H1 (cell line): Measurements from ENCODE around the gene DNAL4. TPM values are rescaled to one million over a fixed set of nuclear protein-coding genes. Genes with fewer than 3 reads are reported as not detected.

ENCODE experiments used
- CTCF ChIA-PET: fragments of 300-600 bp; sonication (Branson Sonifier 250); formaldehyde crosslinking; loops from one replicate; lab custom pipeline; 2021; ENCODE audit not compliant: partially characterized antibody; lab: Charles Lee
- POLR2A ChIA-PET: fragments of 300-600 bp; sonication (Branson Sonifier 250); formaldehyde crosslinking; loops from one replicate; lab custom pipeline; 2021; ENCODE audit warnings: inconsistent platforms; ENCODE audit not compliant: partially characterized antibody; lab: Charles Lee
- DNase-seq, 2 experiments: peaks; one replicate each; pipeline versions ENCODE4 v3.0.0 to v3.0.0-alpha.2; 2010 to 2022; ENCODE audit warnings: low spot score in 2 of 2, low read depth in 1 of 2, mixed read lengths in 1 of 2
- FAIRE-seq: peaks from 2 replicates; lab custom pipeline; 2011; peaks lifted over from hg19 to GRCh38; lab: Jason Lieb, UNC
- H2AFZ ChIP-seq: 2 replicates; pipeline ENCODE4 v1.8.1; 2012; ENCODE audit warnings: low read length, inconsistent platforms
- H2AK5ac ChIP-seq: 2 replicates; pipeline ENCODE4 v1.6.1; 2013; ENCODE audit warnings: low read depth, low read length
- H2BK120ac ChIP-seq: replicated peaks from 2 replicates; pipeline ENCODE3; 2013; ENCODE audit warnings: low read depth, low read length, inconsistent platforms
- H2BK12ac ChIP-seq: 2 replicates; pipeline ENCODE4 v1.6.1; 2013; ENCODE audit warnings: low read depth, low read length
- H2BK15ac ChIP-seq: 2 replicates; pipeline ENCODE4 v1.6.1; 2013; ENCODE audit warnings: low read length
- H2BK20ac ChIP-seq: 2 replicates; pipeline ENCODE4 v1.6.1; 2013; ENCODE audit warnings: low read length
- H2BK5ac ChIP-seq: 2 replicates; pipeline ENCODE4 v1.6.1; 2013; ENCODE audit warnings: low read depth, low read length
- H3K14ac ChIP-seq: 2 replicates; pipeline ENCODE4 v1.6.1; 2013; ENCODE audit warnings: inconsistent platforms; ENCODE audit not compliant: insufficient read length
- H3K18ac ChIP-seq: 2 replicates; pipeline ENCODE4 v1.6.1; 2013; ENCODE audit warnings: low read length; ENCODE audit errors: extremely low read depth
- H3K23ac ChIP-seq: 2 replicates; pipeline ENCODE4 v1.6.1; 2013; ENCODE audit warnings: inconsistent platforms; ENCODE audit not compliant: insufficient read length
- H3K23me2 ChIP-seq: 2 replicates; pipeline ENCODE4 v1.6.1; 2013; ENCODE audit warnings: low read depth, low read length
- H3K27ac ChIP-seq: 2 replicates; pipeline ENCODE4 v1.6.1; 2011; ENCODE audit warnings: low read depth, low read length, inconsistent platforms
- H3K27me3 ChIP-seq, 4 experiments: replicated peaks in 1 of 4; 1 replicate in 1 of 4; 2 replicates in 3 of 4; pipeline versions ENCODE4 v1.6.1 to v1.8.1; 2011 to 2013; ENCODE audit warnings: low read length in 3 of 4, mild to moderate bottlenecking in 3 of 4, inconsistent platforms in 2 of 4, mixed read lengths in 2 of 4, moderate library complexity in 1 of 4; ENCODE audit not compliant: control insufficient read depth in 3 of 4, insufficient read depth in 3 of 4; ENCODE audit errors: extremely low read depth in 1 of 4
- H3K36me3 ChIP-seq, 4 experiments: 2 replicates each; pipeline versions ENCODE4 v1.6.1 to v1.8.1; 2011 to 2013; ENCODE audit warnings: mild to moderate bottlenecking in 4 of 4, low read length in 3 of 4, moderate library complexity in 2 of 4, control low read depth in 1 of 4, inconsistent platforms in 1 of 4; ENCODE audit not compliant: insufficient read depth in 4 of 4, control insufficient read depth in 2 of 4
- H3K4ac ChIP-seq: replicated peaks from 2 replicates; pipeline ENCODE3; 2013; ENCODE audit warnings: low read length, low read depth, mixed read lengths, inconsistent platforms; ENCODE audit not compliant: insufficient read length
- H3K4me1 ChIP-seq, 4 experiments: replicated peaks in 1 of 4; 1 replicate in 1 of 4; 2 replicates in 3 of 4; pipeline versions ENCODE4 v1.6.1 to v1.8.1; 2011 to 2013; ENCODE audit warnings: low read length in 3 of 4, inconsistent platforms in 2 of 4, mixed read lengths in 1 of 4; ENCODE audit not compliant: insufficient read depth in 4 of 4, control insufficient read depth in 3 of 4
- H3K4me2 ChIP-seq, 2 experiments: 2 replicates each; pipeline versions ENCODE4 v1.6.1 to v1.8.1; 2011 to 2013; ENCODE audit warnings: low read depth in 2 of 2, low read length in 2 of 2, control low read depth in 1 of 2, inconsistent platforms in 1 of 2, mild to moderate bottlenecking in 1 of 2; ENCODE audit not compliant: insufficient read depth in 1 of 2
- H3K4me3 ChIP-seq, 4 experiments: fragments of 200-600, 300-600 bp in 1 of 4; sonication (generic), shearing (Covaris generic), sonication (Bioruptor Twin) in 1 of 4; 2 replicates each; pipeline versions ENCODE4 v1.5.1 to v1.8.1; 2011 to 2016; ENCODE audit warnings: low read length in 4 of 4, low read depth in 3 of 4, control low read depth in 2 of 4, inconsistent platforms in 2 of 4, mild to moderate bottlenecking in 2 of 4, mixed read lengths in 1 of 4, moderate library complexity in 1 of 4; ENCODE audit not compliant: insufficient read depth in 2 of 4; ENCODE audit errors: extremely low read depth in 1 of 4
- H3K56ac ChIP-seq: replicated peaks from 2 replicates; pipeline ENCODE3; 2013; ENCODE audit warnings: low read depth, mild to moderate bottlenecking, mixed read lengths, low read length, inconsistent platforms; ENCODE audit not compliant: insufficient read length
- H3K79me1 ChIP-seq: 2 replicates; pipeline ENCODE4 v1.6.1; 2013; ENCODE audit warnings: low read depth, low read length, control low read depth
- H3K79me2 ChIP-seq, 2 experiments: 2 replicates each; pipeline versions ENCODE4 v1.6.1 to v1.8.1; 2012 to 2013; ENCODE audit warnings: low read length in 2 of 2, mild to moderate bottlenecking in 2 of 2, inconsistent platforms in 1 of 2; ENCODE audit not compliant: insufficient read depth in 2 of 2, control insufficient read depth in 1 of 2
- H3K9ac ChIP-seq, 4 experiments: replicated peaks in 1 of 4; 1 replicate in 1 of 4; 2 replicates in 3 of 4; pipeline versions ENCODE4 v1.6.1 to v1.8.1; 2011 to 2013; ENCODE audit warnings: low read depth in 3 of 4, low read length in 3 of 4, control low read depth in 2 of 4, mild to moderate bottlenecking in 2 of 4, moderate library complexity in 2 of 4, inconsistent platforms in 1 of 4; ENCODE audit errors: extremely low read depth in 1 of 4
- H3K9me3 ChIP-seq, 2 experiments: 2 replicates each; pipeline versions ENCODE4 v1.6.1 to v1.8.1; 2012 to 2013; ENCODE audit warnings: mild to moderate bottlenecking in 2 of 2, moderate library complexity in 2 of 2, control low read depth in 1 of 2, inconsistent platforms in 1 of 2, low read depth in 1 of 2, low read length in 1 of 2, mixed read lengths in 1 of 2; ENCODE audit not compliant: insufficient read depth in 2 of 2
- H4K20me1 ChIP-seq, 2 experiments: replicated peaks in 1 of 2; 2 replicates each; pipeline versions ENCODE3 to v1.8.1; 2011 to 2013; ENCODE audit warnings: inconsistent platforms in 2 of 2, low read length in 2 of 2, mild to moderate bottlenecking in 1 of 2; ENCODE audit not compliant: insufficient read depth in 2 of 2, control insufficient read depth in 1 of 2
- H4K5ac ChIP-seq: 2 replicates; pipeline ENCODE4 v1.6.1; 2013; ENCODE audit warnings: low read length, low read depth, mixed read lengths, inconsistent platforms; ENCODE audit not compliant: insufficient read length
- H4K8ac ChIP-seq: 2 replicates; pipeline ENCODE4 v1.8.0; 2013; ENCODE audit warnings: mild to moderate bottlenecking, moderate library complexity, low read length, inconsistent platforms; ENCODE audit not compliant: insufficient read depth; ENCODE audit errors: extremely low read depth
- H4K91ac ChIP-seq: replicated peaks from 2 replicates; pipeline ENCODE3; 2013; ENCODE audit warnings: low read length, mixed read lengths, inconsistent platforms; ENCODE audit not compliant: insufficient read length
- ASH2L ChIP-seq: fragments of 200-600, 300-600 bp; sonication (generic); IDR thresholded peaks from one replicate; pipeline ENCODE4 v1.7.1; 2017; ENCODE audit warnings: low read length
- CEBPB ChIP-seq: IDR thresholded peaks from 2 replicates; pipeline ENCODE4 v1.6.1; 2012; ENCODE audit warnings: low read depth, low read length
- CTBP2 ChIP-seq: IDR thresholded peaks from 2 replicates; pipeline ENCODE4 v1.7.0; 2011; ENCODE audit warnings: borderline replicate concordance, mild to moderate bottlenecking, moderate library complexity, mixed read lengths, low read length; ENCODE audit not compliant: insufficient read depth, insufficient read length
- KDM4A ChIP-seq: IDR thresholded peaks from one replicate; pipeline ENCODE4 v1.7.1; 2012; ENCODE audit warnings: low read depth, mild to moderate bottlenecking, moderate library complexity, low read length, inconsistent platforms; ENCODE audit not compliant: severe bottlenecking
- SIX5 ChIP-seq: IDR thresholded peaks from 2 replicates; pipeline ENCODE4 v1.6.1; 2011; ENCODE audit warnings: mild to moderate bottlenecking, low read depth, low read length
- SP2 ChIP-seq: IDR thresholded peaks from 2 replicates; pipeline ENCODE4 v1.6.1; 2012; ENCODE audit warnings: mild to moderate bottlenecking, low read length, inconsistent platforms
- SP4 ChIP-seq: IDR thresholded peaks from 2 replicates; pipeline ENCODE4 v1.6.1; 2012; ENCODE audit warnings: low read length, inconsistent platforms
- SRF ChIP-seq: IDR thresholded peaks from 2 replicates; pipeline ENCODE4 v1.6.1; 2011; ENCODE audit warnings: mild to moderate bottlenecking, low read depth, low read length, moderate library complexity
- WGBS, 2 experiments: shearing (Covaris generic) in 1 of 2; methylation state at CpG; one replicate each; pipeline versions ENCODE4 v1.1.6 to v1.1.7; 2013 to 2015; ENCODE audit warnings: low lambda C conversion rate in 2 of 2, mixed read lengths in 2 of 2, inconsistent platforms in 1 of 2, low coverage in 1 of 2, missing lambda C conversion rate in 1 of 2; ENCODE audit not compliant: insufficient replicate concordance in 2 of 2, insufficient coverage in 1 of 2, insufficient read length in 1 of 2; ENCODE audit errors: extremely low coverage in 1 of 2, missing lambda C conversion rate in 1 of 2; 5-methylcytosine and 5-hydroxymethylcytosine counted together
- polyA plus RNA-seq, 7 experiments: library from polyadenylated mRNA; depleted of rRNA in 3 of 7; stranded (reverse) in 5 of 7; unstranded in 2 of 7; fragments of >200 nt in 5 of 7; fragments of 200-250 nt in 2 of 7; gene quantifications; 1 replicate in 5 of 7; 2 replicates in 1 of 7; 4 replicates in 1 of 7; pipeline versions ENCODE4 v1.2.1 to v1.2.3, GENCODE V29; 2011 to 2013; ENCODE audit warnings: missing spikeins in 2 of 7, mixed read lengths in 2 of 7
- total RNA-seq: library from RNA; stranded (reverse); fragmentation: NEBNext Ultra II Directional; extraction: Animal tissue kit (Norgen Biotek cat#: 25700); gene quantifications from 2 replicates; pipeline ENCODE4 v1.2.1, GENCODE V29; 2021

The DNAL4 gene
- total and polyA plus RNA-seq, 2 of the 8 experiments (the other 6 are each of a cell fraction or from before 2014, with no cell fraction given), result 8.8 to 14.0 TPM

DNA sequence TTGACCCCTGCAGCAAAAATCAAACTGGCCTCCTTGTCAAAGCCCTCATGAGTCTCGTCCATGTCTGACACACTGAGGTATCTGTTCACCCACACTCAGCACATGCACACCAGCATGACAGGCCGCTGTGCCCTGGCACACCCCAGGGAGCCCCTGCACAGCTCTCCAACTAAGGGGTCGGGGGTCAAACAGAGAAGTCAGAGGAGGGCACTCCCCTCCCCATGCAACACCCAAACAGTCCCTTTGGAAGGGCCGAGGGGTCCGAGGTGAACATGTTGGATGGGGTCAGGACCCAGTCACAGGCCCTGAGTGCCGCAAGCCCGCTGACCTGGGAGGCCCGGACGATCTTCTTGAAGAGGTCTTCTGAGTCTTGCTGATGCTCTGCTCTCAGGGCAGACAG lies 52.8 kb downstream of the DNAL4 start:
- Histone ChIP-seq H3K9ac (no peak overlapping the region), H3K23ac (no peak overlapping the region), H3K14ac (no peak overlapping the region), H3K23me2 (no peaks in the 10 kb centered on the region), H3K79me1 (no peaks in the 10 kb centered on the region), H4K20me1 (peaks cover 0 to 7% of the 10 kb centered on the region in 2 experiments), H2BK120ac (no peak overlapping the region), H2AK5ac (no peak overlapping the region), H4K5ac (no peak overlapping the region), H3K79me2 (no peaks in the 10 kb centered on the region), H2BK5ac (no peak overlapping the region), H3K4me3 (no peak overlapping the region), H3K27me3 (no peaks in the 10 kb centered on the region), H3K4me2 (no peak overlapping the region), H4K91ac (no peak overlapping the region), H3K9me3 (no peaks in the 10 kb centered on the region), H3K4ac (no peak overlapping the region), H2AFZ (no peak overlapping the region), H3K4me1 (no peaks in the 10 kb centered on the region), H3K36me3 (peaks cover 0 to 12% (median 8%) of the 10 kb centered on the region in 4 experiments; a peak in 2 of 8 replicates), H3K27ac (no peak overlapping the region), H2BK15ac (no peak overlapping the region), H3K56ac (no peak overlapping the region), H2BK20ac (no peak overlapping the region), H4K8ac (no peak overlapping the region; the same call in 1 of the 2 replicates), H3K18ac (no peak overlapping the region), H2BK12ac (no peak overlapping the region)
- WGBS, 2 experiments, result 94% methylated on average over 9 of the region's 9 CpGs; no CpG with 5 or more reads in 1 of the 2 experiments
- TF ChIP-seq SIX5, result no peak
- TF ChIP-seq ASH2L, result no peak
- TF ChIP-seq SP4, result no peak
- no peak for TF ChIP-seq CTBP2
- no peak for TF ChIP-seq KDM4A
- no peak for TF ChIP-seq CEBPB
- no peak for TF ChIP-seq SP2
- no peak for TF ChIP-seq SRF
- ChIA-PET POLR2A (interaction anchor here (1.6 to 13.2 kb wide), 5 partner anchors 9 to 20 kb away, joined by 5 to 112 read pairs (median 12); partner anchors contain the start of gene SUN2), CTCF (interaction anchor here (0.6 to 11.1 kb wide), 6 partner anchors 8 to 767 kb away, joined by 3 to 95 read pairs (median 20); no protein-coding TSS in a partner anchor)
- no peak for DNase-seq
- FAIRE-seq, result no peak
